ENCODE results near the gene SWAP70. TPM values are rescaled to one million over a fixed set of nuclear protein-coding genes. Genes with fewer than 3 reads are reported as not detected.

The SWAP70 gene
- total and polyA plus RNA-seq, 2 of the 13 experiments (the other 11 are each of a cell fraction or from before 2014, with no cell fraction given) = 4.6 to 8.7 TPM

- TF ChIP-seq ZNF687 (CRISPR knock-in tag; IDR thresholded peaks at IDR 0.05) = peak; percentile 25; the same call in 1 of the 2 replicates
- 0 out of 2 replicates have a peak, but pooled peaks have one; percentile 38 for TF ChIP-seq DNMT1 (CRISPR knock-in tag; IDR thresholded peaks at IDR 0.05)
- peak; percentile 73 for TF ChIP-seq SMC3 (IDR thresholded peaks at IDR 0.05; ENCODE audit: low read length)
- TF ChIP-seq KDM6A (CRISPR knock-in tag; IDR thresholded peaks at IDR 0.05; ENCODE audit: low read depth) = no peak
- TF ChIP-seq NFAT5 (CRISPR knock-in tag; IDR thresholded peaks at IDR 0.05) = no peak
- TF ChIP-seq, protein P1, sequence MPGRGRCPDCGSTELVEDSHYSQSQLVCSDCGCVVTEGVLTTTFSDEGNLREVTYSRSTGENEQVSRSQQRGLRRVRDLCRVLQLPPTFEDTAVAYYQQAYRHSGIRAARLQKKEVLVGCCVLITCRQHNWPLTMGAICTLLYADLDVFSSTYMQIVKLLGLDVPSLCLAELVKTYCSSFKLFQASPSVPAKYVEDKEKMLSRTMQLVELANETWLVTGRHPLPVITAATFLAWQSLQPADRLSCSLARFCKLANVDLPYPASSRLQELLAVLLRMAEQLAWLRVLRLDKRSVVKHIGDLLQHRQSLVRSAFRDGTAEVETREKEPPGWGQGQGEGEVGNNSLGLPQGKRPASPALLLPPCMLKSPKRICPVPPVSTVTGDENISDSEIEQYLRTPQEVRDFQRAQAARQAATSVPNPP (CRISPR knock-in tag; IDR thresholded peaks at IDR 0.05) = no peak
- no peak for TF ChIP-seq SYNCRIP (IDR thresholded peaks at IDR 0.05; ENCODE audit: insufficient read depth, low read depth, low read length)
- no peak for TF ChIP-seq PITX1 (CRISPR knock-in tag; IDR thresholded peaks at IDR 0.05)
- no peak for TF ChIP-seq ADNP (CRISPR knock-in tag; IDR thresholded peaks at IDR 0.05)
- TF ChIP-seq PBX3 (CRISPR knock-in tag; IDR thresholded peaks at IDR 0.05; ENCODE audit: borderline replicate concordance) = no peak
- no peak for TF ChIP-seq RAD51 (IDR thresholded peaks at IDR 0.05; ENCODE audit: borderline replicate concordance)
- no peak for TF ChIP-seq MAZ (IDR thresholded peaks at IDR 0.05; ENCODE audit: borderline replicate concordance, low read depth, low read length)
- no peak for TF ChIP-seq MAZ (CRISPR knock-in tag; IDR thresholded peaks at IDR 0.05; ENCODE audit: low read depth)
- peak; percentile 17; the same call in 1 of the 2 replicates for TF ChIP-seq ETV5 (CRISPR knock-in tag; IDR thresholded peaks at IDR 0.05; ENCODE audit: borderline replicate concordance)
- no peak for TF ChIP-seq RBM39 (IDR thresholded peaks at IDR 0.05; ENCODE audit: low read depth, low read length, poor library complexity, severe bottlenecking)
Observed at GRCh38 chr11:9748361-9748970, 84.6 kb downstream of the SWAP70 start (continued).
